Uterus (tissue), 4 donors: Measurements from ENCODE around the gene CADM2. TPM values are rescaled to one million over a fixed set of nuclear protein-coding genes. Genes with fewer than 3 reads are reported as not detected.

Experiments
- DNase-seq, 2 donors: peaks; one replicate each; pipeline ENCODE4 v3.0.0-alpha.2; 2019 to 2020
- H3K27ac ChIP-seq, 2 donors: fragments of 200-600 bp; sonication (generic); 1 replicate in 1 of 2; 2 replicates in 1 of 2; pipeline ENCODE4 v1.5.1; 2016 to 2018
- H3K27me3 ChIP-seq, 2 donors: fragments of 200-600 bp; sonication (generic); one replicate each; pipeline ENCODE4 v1.5.1; 2018 to 2019; ENCODE audit warnings: control low read depth in 1 of 2
- H3K36me3 ChIP-seq, 2 donors: fragments of 200-600 bp; sonication (generic); one replicate each; pipeline ENCODE4 v1.5.1; 2019; ENCODE audit warnings: control low read depth in 1 of 2
- H3K4me1 ChIP-seq, 2 donors: fragments of 200-600 bp; sonication (generic); one replicate each; pipeline ENCODE4 v1.5.1; 2018 to 2019; ENCODE audit warnings: control low read depth in 1 of 2
- H3K4me3 ChIP-seq, 2 donors: fragments of 200-600 bp; sonication (generic); 1 replicate in 1 of 2; 2 replicates in 1 of 2; pipeline ENCODE4 v1.5.1; 2018 to 2019; ENCODE audit warnings: mild to moderate bottlenecking in 1 of 2
- H3K9me3 ChIP-seq, 2 donors: fragments of 200-600 bp; sonication (generic); one replicate each; pipeline ENCODE4 v1.5.1; 2019; ENCODE audit warnings: control low read depth in 1 of 2
- CTCF ChIP-seq, 4 experiments: fragments of 200-600 bp in 2 of 4; fragments of 450-650 bp in 2 of 4; sonication (generic) in 2 of 4; IDR thresholded peaks; one replicate each; pipeline ENCODE4 v1.5.1; 2016 to 2019; ENCODE audit warnings: antibody characterized with exemption in 4 of 4, mild to moderate bottlenecking in 2 of 4, moderate library complexity in 1 of 4
- POLR2A ChIP-seq, 2 donors: fragments of 450-650 bp; IDR thresholded peaks; one replicate each; pipeline ENCODE4 v1.6.1; 2016; ENCODE audit warnings: antibody characterized with exemption in 2 of 2, mild to moderate bottlenecking in 1 of 2, moderate library complexity in 1 of 2
- intact Hi-C: fragments of 100-400 bp; cut with DNase I; formaldehyde crosslinking; loops from one replicate; pipeline ENCODE4 v1.15.1; 2023; ENCODE audit warnings: low total_unique reads
- total RNA-seq, 4 donors: library from RNA; depleted of rRNA in 3 of 4; stranded (reverse); fragments of >200 nt in 3 of 4; gene quantifications; one replicate each; pipeline versions ENCODE4 v1.1.0 to v1.2.4, GENCODE V29; 2014 to 2023
- donor health status: DM: yes; HTN: yes; CAD: no.

Gene CADM2
- total RNA-seq, 4 donors from 2014 or later, result 0.29 to 6.6 (median 0.85) TPM; not detected in 1

GRCh38 chr3:85337895-85338294, 379.1 kb downstream of the CADM2 start:
- no peaks in the 10 kb centered on the region for H3K36me3 ChIP-seq
- TF ChIP-seq POLR2A (IDR thresholded peaks at IDR 0.05), result no peak
- TF ChIP-seq CTCF (IDR thresholded peaks at IDR 0.05), result no peak
- no peak overlapping the region for H3K27ac ChIP-seq
- intact Hi-C loops, result no loop called here
- H3K4me1 ChIP-seq, result no peaks in the 10 kb centered on the region
- H3K9me3 ChIP-seq, result no peaks in the 10 kb centered on the region
- H3K4me3 ChIP-seq, result no peak overlapping the region
- DNase-seq, result no peak
- H3K27me3 ChIP-seq, result no peaks in the 10 kb centered on the region

- no peak overlapping the region for H3K27ac ChIP-seq
- H3K4me3 ChIP-seq, result no peak overlapping the region
- DNase-seq, result no peak
- intact Hi-C loops, result no loop called here
- no peaks in the 10 kb centered on the region for H3K9me3 ChIP-seq
- no peaks in the 10 kb centered on the region for H3K27me3 ChIP-seq
- TF ChIP-seq CTCF (IDR thresholded peaks at IDR 0.05) (no peak), POLR2A (IDR thresholded peaks at IDR 0.05) (no peak)
- H3K36me3 ChIP-seq, result no peaks in the 10 kb centered on the region
- H3K4me1 ChIP-seq, result no peaks in the 10 kb centered on the region
These were observed 384.1 kb downstream of the CADM2 start for GRCh38 chr3:85342915-85343314.

- Histone ChIP-seq H3K4me1 (no peaks in the 10 kb centered on the region), H3K4me3 (no peak overlapping the region), H3K27me3 (no peaks in the 10 kb centered on the region), H3K36me3 (no peaks in the 10 kb centered on the region), H3K27ac (no peak overlapping the region), H3K9me3 (no peaks in the 10 kb centered on the region)
- TF ChIP-seq POLR2A (IDR thresholded peaks at IDR 0.05) (no peak), CTCF (IDR thresholded peaks at IDR 0.05) (no peak)
- DNase-seq, result no peak
- intact Hi-C loops, result no loop called here
These were observed 396.8 kb downstream of the CADM2 start for GRCh38 chr3:85355572-85355971.

GRCh38 chr3:85360742-85361387, 402.1 kb downstream of the CADM2 start:
- TF ChIP-seq POLR2A (IDR thresholded peaks at IDR 0.05), result no peak
- no peak for TF ChIP-seq CTCF (IDR thresholded peaks at IDR 0.05)
- no peak overlapping the region for H3K27ac ChIP-seq
- no peaks in the 10 kb centered on the region for H3K9me3 ChIP-seq
- intact Hi-C loops, result no loop called here
- DNase-seq, result no peak
- H3K36me3 ChIP-seq, result no peaks in the 10 kb centered on the region
- no peaks in the 10 kb centered on the region for H3K4me1 ChIP-seq
- no peak overlapping the region for H3K4me3 ChIP-seq
- no peaks in the 10 kb centered on the region for H3K27me3 ChIP-seq

GRCh38 chr3:85364296-85364909, 405.6 kb downstream of the CADM2 start:
- DNase-seq, result no peak
- intact Hi-C loops, result no loop called here
- Histone ChIP-seq H3K36me3 (no peaks in the 10 kb centered on the region), H3K4me1 (no peaks in the 10 kb centered on the region), H3K27me3 (no peaks in the 10 kb centered on the region), H3K9me3 (no peaks in the 10 kb centered on the region), H3K27ac (no peak overlapping the region), H3K4me3 (no peak overlapping the region)
- TF ChIP-seq CTCF (IDR thresholded peaks at IDR 0.05) (no peak), POLR2A (IDR thresholded peaks at IDR 0.05) (no peak)
